IPS-11a (cell line): ENCODE results near the gene SSR4.

Source experiments
- H3K4me3 ChIP-seq: one replicate; pipeline ENCODE4 v1.5.1; 2013; ENCODE audit warnings: low read depth, low read length, control low read depth

The SSR4 gene

GRCh38 chrX:153828308-153828707, 33.8 kb downstream of the SSR4 start:
- peak overlapping the region; percentile 65 for H3K4me3 ChIP-seq

- peak overlapping the region; percentile 65 for H3K4me3 ChIP-seq
Observed at GRCh38 chrX:153828723-153829548, 34.5 kb downstream of the SSR4 start.

GRCh38 chrX:153829549-153829798, 35.0 kb downstream of the SSR4 start:
- H3K4me3 ChIP-seq = peak overlapping the region; percentile 65

GRCh38 chrX:153829799-153830639, 35.6 kb downstream of the SSR4 start, which contains the start of gene PDZD4:
Gene PDZD4 (minus strand): TSS chrX:153830544. CDS start chrX:153830298, 246 bp downstream.
- H3K4me3 ChIP-seq = peak within 1 kb of the TSS; percentile 65

- peak overlapping the region; percentile 17 for H3K4me3 ChIP-seq
Observed at GRCh38 chrX:153830640-153831428, 36.4 kb downstream of the SSR4 start.

GRCh38 chrX:153831429-153832150, 37.1 kb downstream of the SSR4 start:
- H3K4me3 ChIP-seq = no peak overlapping the region

- H3K4me3 ChIP-seq = no peak overlapping the region
Observed at GRCh38 chrX:153832728-153833127, 38.3 kb downstream of the SSR4 start.

- H3K4me3 ChIP-seq = no peak overlapping the region
Observed at GRCh38 chrX:153836921-153837320, 42.5 kb downstream of the SSR4 start.

- H3K4me3 ChIP-seq = no peak overlapping the region
Observed at GRCh38 chrX:153844509-153845082, 50.1 kb downstream of the SSR4 start.

- H3K4me3 ChIP-seq = no peak overlapping the region
Observed at GRCh38 chrX:153845195-153845594, 50.7 kb downstream of the SSR4 start.

- H3K4me3 ChIP-seq = no peak overlapping the region
Observed at GRCh38 chrX:153845842-153846241, 51.4 kb downstream of the SSR4 start.
